Ishikawa (cell line): ENCODE measurements around the gene CCHCR1.

Experiments
- CEBPB ChIP-seq: IDR thresholded peaks from 2 replicates; pipeline ENCODE4 v1.6.1; 2012
- CREB1 ChIP-seq: IDR thresholded peaks from 2 replicates; pipeline ENCODE4 v1.6.1; 2012; ENCODE audit warnings: low read depth
- EGR1 ChIP-seq: IDR thresholded peaks from 2 replicates; pipeline ENCODE4 v1.6.1; 2012
- EP300 ChIP-seq: IDR thresholded peaks from 2 replicates; pipeline ENCODE4 v1.6.1; 2012; ENCODE audit warnings: borderline replicate concordance
- FOXM1 ChIP-seq: IDR thresholded peaks from 2 replicates; pipeline ENCODE4 v1.6.1; 2012; ENCODE audit warnings: low read depth, borderline replicate concordance
- MAX ChIP-seq: IDR thresholded peaks from 2 replicates; pipeline ENCODE4 v1.6.1; 2012
- NFIC ChIP-seq: IDR thresholded peaks from 2 replicates; pipeline ENCODE4 v1.6.1; 2012
- RAD21 ChIP-seq: IDR thresholded peaks from 2 replicates; pipeline ENCODE4 v1.6.1; 2012; ENCODE audit warnings: low read depth
- REST ChIP-seq: IDR thresholded peaks from 2 replicates; pipeline ENCODE4 v1.6.1; 2012; ENCODE audit warnings: low read depth, mild to moderate bottlenecking
- TAF1 ChIP-seq: IDR thresholded peaks from 2 replicates; pipeline ENCODE4 v1.6.1; 2012; ENCODE audit warnings: low read depth, mild to moderate bottlenecking
- TCF12 ChIP-seq: IDR thresholded peaks from 2 replicates; pipeline ENCODE4 v1.6.1; 2012; ENCODE audit warnings: low read depth
- TEAD4 ChIP-seq: IDR thresholded peaks from 2 replicates; pipeline ENCODE4 v1.6.1; 2012
- USF1 ChIP-seq: IDR thresholded peaks from 2 replicates; pipeline ENCODE4 v1.6.1; 2012
- YY1 ChIP-seq: IDR thresholded peaks from 2 replicates; pipeline ENCODE4 v1.6.1; 2012; ENCODE audit warnings: low read depth
- ZBTB7A ChIP-seq: IDR thresholded peaks from 2 replicates; pipeline ENCODE4 v1.6.1; 2012; ENCODE audit warnings: low read depth

CCHCR1 gene

GRCh38 chr6:31163922-31164321, 6.3 kb upstream of the CCHCR1 start:
- TF ChIP-seq TAF1 (no peak), EP300 (no peak), ZBTB7A (no peak), CREB1 (no peak), FOXM1 (no peak), RAD21 (no peak), TCF12 (no peak), EGR1 (no peak), YY1 (no peak), USF1 (no peak), NFIC (no peak), CEBPB (no peak), MAX (no peak)

- TF ChIP-seq CEBPB (no peak), REST (no peak), RAD21 (no peak), YY1 (no peak), FOXM1 (no peak), EGR1 (no peak), NFIC (no peak)
These were observed 5.0 kb upstream of the CCHCR1 start for GRCh38 chr6:31162463-31163165.

GRCh38 chr6:31161216-31162126, 3.9 kb upstream of the CCHCR1 start:
- TF ChIP-seq RAD21 = no peak
- TF ChIP-seq YY1 = no peak
- TF ChIP-seq EP300 = no peak
- no peak for TF ChIP-seq FOXM1
- TF ChIP-seq ZBTB7A = no peak
- TF ChIP-seq TEAD4 = no peak
- TF ChIP-seq REST = no peak
- no peak for TF ChIP-seq USF1
- TF ChIP-seq CREB1 = no peak
- TF ChIP-seq NFIC = no peak

GRCh38 chr6:31158863-31159855, 1.6 kb upstream of the CCHCR1 start:
- no peak for TF ChIP-seq EP300
- TF ChIP-seq MAX = no peak
- no peak for TF ChIP-seq ZBTB7A
- TF ChIP-seq CREB1 = no peak
- TF ChIP-seq EGR1 = no peak
- TF ChIP-seq TEAD4 = no peak
- no peak for TF ChIP-seq TAF1
- TF ChIP-seq FOXM1 = no peak
- TF ChIP-seq YY1 = no peak
- TF ChIP-seq REST = no peak
- TF ChIP-seq CEBPB = no peak
- no peak for TF ChIP-seq USF1
- no peak for TF ChIP-seq RAD21
- TF ChIP-seq TCF12 = no peak
- TF ChIP-seq NFIC = no peak
